UCSD-AML1 (cell line): ENCODE results near the gene NELFA.
"Not testable (repeated sequence)": the region's sequence is repeated elsewhere in the genome, so short reads cannot be mapped to it uniquely, and the experiment has no call there.

Experiments
- DNase-seq: peaks from one replicate; lab custom pipeline; 2025; ENCODE audit not compliant: unreplicated experiment; lab: John Stamatoyannopoulos, UW

The NELFA gene

GRCh38 chr4:1994938-1995337 lies 13.8 kb downstream of the NELFA start:
- no peak for DNase-seq

GRCh38 chr4:1993718-1994516 lies 14.9 kb downstream of the NELFA start:
- not testable (repeated sequence) for DNase-seq

GRCh38 chr4:1993169-1993516 lies 15.6 kb downstream of the NELFA start:
- no peak for DNase-seq

- no peak for DNase-seq
These were observed 16.2 kb downstream of the NELFA start for GRCh38 chr4:1992468-1993168.

GRCh38 chr4:1991596-1992434 lies 17.0 kb downstream of the NELFA start:
- no peak for DNase-seq

GRCh38 chr4:1991087-1991486 lies 17.7 kb downstream of the NELFA start:
- DNase-seq: no peak

GRCh38 chr4:1990676-1991075 lies 18.1 kb downstream of the NELFA start:
- DNase-seq: no peak

- DNase-seq: no peak
These were observed 18.5 kb downstream of the NELFA start for GRCh38 chr4:1990348-1990645.

- no peak for DNase-seq
These were observed 19.0 kb downstream of the NELFA start for GRCh38 chr4:1989533-1990347.

GRCh38 chr4:1988327-1988724 lies 20.4 kb downstream of the NELFA start:
- no peak for DNase-seq

- DNase-seq: no peak
These were observed 20.9 kb downstream of the NELFA start for GRCh38 chr4:1987721-1988326.

- DNase-seq: no peak
These were observed 21.5 kb downstream of the NELFA start for GRCh38 chr4:1987296-1987695.

GRCh38 chr4:1986578-1987210 lies 22.1 kb downstream of the NELFA start:
- DNase-seq: no peak

GRCh38 chr4:1985780-1986577 lies 22.8 kb downstream of the NELFA start:
- no peak for DNase-seq

- DNase-seq: no peak
These were observed 23.5 kb downstream of the NELFA start for GRCh38 chr4:1985294-1985693.

GRCh38 chr4:1984406-1985191 lies 24.2 kb downstream of the NELFA start:
- DNase-seq: no peak

- no peak for DNase-seq
These were observed 24.8 kb downstream of the NELFA start for GRCh38 chr4:1983846-1984405.
